ENCODE data around the gene ARL6IP1. TPM values are rescaled to one million over a fixed set of nuclear protein-coding genes. Genes with fewer than 3 reads are reported as not detected.

The ARL6IP1 gene
- total RNA-seq, 4 donors from 2014 or later, result 178 to 278 (median 227) TPM

DNA sequence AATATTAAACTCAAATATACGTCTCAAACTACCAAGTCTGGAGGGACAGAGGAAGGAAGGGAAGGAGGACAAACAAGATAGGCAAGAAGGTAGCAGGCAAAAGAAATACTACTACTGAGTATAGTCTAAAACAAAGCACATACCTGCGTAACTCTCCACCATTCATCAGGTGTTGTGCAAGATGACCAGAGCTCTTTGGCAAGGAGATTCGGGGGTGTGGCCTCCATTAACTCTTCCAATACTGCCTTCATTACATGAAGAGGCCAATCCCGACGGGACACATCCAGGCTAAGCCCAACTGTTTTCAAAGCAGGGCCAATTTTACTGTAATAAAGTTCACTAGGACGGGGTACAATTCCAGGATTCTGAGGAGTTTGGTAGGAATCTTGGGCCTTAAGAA lies 38.2 kb upstream of the ARL6IP1 start:
- intact Hi-C loops (cut with DNase I), result no loop called here
- DNase-seq, result peak; percentile 14 to 40

DNA sequence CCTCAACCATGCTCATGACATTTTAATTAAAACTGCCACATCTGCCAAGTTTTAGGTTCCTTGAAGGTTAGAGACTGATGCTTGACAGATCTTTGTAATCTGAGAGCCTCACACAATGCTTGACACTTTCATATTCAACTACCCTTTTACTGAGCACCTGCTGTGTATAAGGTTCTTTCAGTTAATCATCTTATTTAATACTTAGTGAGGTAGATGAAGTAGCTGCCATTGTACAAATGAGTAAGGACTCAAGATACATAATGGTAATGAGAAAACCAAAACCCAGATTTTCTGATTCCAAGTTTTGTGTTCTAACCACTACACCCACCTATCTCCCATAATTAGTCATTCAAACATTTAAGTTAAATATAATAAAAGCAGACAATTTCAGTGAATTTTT lies 35.4 kb upstream of the ARL6IP1 start:
- TF ChIP-seq POLR2A (IDR thresholded peaks at IDR 0.05), result no peak
- TF ChIP-seq, protein P1, sequence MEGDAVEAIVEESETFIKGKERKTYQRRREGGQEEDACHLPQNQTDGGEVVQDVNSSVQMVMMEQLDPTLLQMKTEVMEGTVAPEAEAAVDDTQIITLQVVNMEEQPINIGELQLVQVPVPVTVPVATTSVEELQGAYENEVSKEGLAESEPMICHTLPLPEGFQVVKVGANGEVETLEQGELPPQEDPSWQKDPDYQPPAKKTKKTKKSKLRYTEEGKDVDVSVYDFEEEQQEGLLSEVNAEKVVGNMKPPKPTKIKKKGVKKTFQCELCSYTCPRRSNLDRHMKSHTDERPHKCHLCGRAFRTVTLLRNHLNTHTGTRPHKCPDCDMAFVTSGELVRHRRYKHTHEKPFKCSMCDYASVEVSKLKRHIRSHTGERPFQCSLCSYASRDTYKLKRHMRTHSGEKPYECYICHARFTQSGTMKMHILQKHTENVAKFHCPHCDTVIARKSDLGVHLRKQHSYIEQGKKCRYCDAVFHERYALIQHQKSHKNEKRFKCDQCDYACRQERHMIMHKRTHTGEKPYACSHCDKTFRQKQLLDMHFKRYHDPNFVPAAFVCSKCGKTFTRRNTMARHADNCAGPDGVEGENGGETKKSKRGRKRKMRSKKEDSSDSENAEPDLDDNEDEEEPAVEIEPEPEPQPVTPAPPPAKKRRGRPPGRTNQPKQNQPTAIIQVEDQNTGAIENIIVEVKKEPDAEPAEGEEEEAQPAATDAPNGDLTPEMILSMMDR (IDR thresholded peaks at IDR 0.05), result no peak
- no peak for DNase-seq
- Histone ChIP-seq H3K27ac (no peak overlapping the region), H3K4me1 (no peaks in the 10 kb centered on the region), H3K36me3 (peaks cover 70 to 86% of the 10 kb centered on the region in 2 donors), H3K9me3 (no peaks in the 10 kb centered on the region), H3K27me3 (no peaks in the 10 kb centered on the region), H3K4me3 (replicated peaks in 1 of 3) (no peak overlapping the region)
- intact Hi-C loops (cut with DNase I), result no loop called here

More for the DNA sequence above, 38.2 kb upstream of the ARL6IP1 start:
- H3K4me3 ChIP-seq (replicated peaks in 1 of 3), result no peak overlapping the region
- no peaks in the 10 kb centered on the region for H3K9me3 ChIP-seq
- H3K27ac ChIP-seq, result no peak overlapping the region
- H3K36me3 ChIP-seq, result peaks cover 68 to 74% of the 10 kb centered on the region in 2 donors
- 54 to 69% methylated on average over 6 of the region's 6 CpGs for WGBS, 2 donors
- H3K27me3 ChIP-seq, result no peaks in the 10 kb centered on the region
- no peaks in the 10 kb centered on the region for H3K4me1 ChIP-seq
- TF ChIP-seq, protein P1 (IDR thresholded peaks at IDR 0.05), result no peak
- TF ChIP-seq POLR2A (IDR thresholded peaks at IDR 0.05), result no peak

GRCh38 chr16:18834864-18835263 lies 33.5 kb upstream of the ARL6IP1 start:
- Histone ChIP-seq H3K36me3 (peaks cover 84 to 89% of the 10 kb centered on the region in 2 donors), H3K4me1 (no peaks in the 10 kb centered on the region), H3K27me3 (no peaks in the 10 kb centered on the region), H3K27ac (no peak overlapping the region), H3K4me3 (replicated peaks in 1 of 3) (no peak overlapping the region), H3K9me3 (no peaks in the 10 kb centered on the region)
- TF ChIP-seq, protein P1 (IDR thresholded peaks at IDR 0.05), result no peak
- TF ChIP-seq POLR2A (IDR thresholded peaks at IDR 0.05), result no peak
- intact Hi-C loops (cut with DNase I), result no loop called here
- DNase-seq, result no peak
- WGBS, 2 donors, result 82 to 85% methylated on average over 4 of the region's 4 CpGs

GRCh38 chr16:18833707-18834505 lies 32.6 kb upstream of the ARL6IP1 start:
- Histone ChIP-seq H3K9me3 (no peaks in the 10 kb centered on the region), H3K4me1 (no peaks in the 10 kb centered on the region), H3K27me3 (no peaks in the 10 kb centered on the region), H3K27ac (no peak overlapping the region), H3K4me3 (replicated peaks in 1 of 3) (no peak overlapping the region), H3K36me3 (peaks cover 88 to 91% of the 10 kb centered on the region in 2 donors)
- 93% methylated on average over 9 of the region's 9 CpGs for WGBS, 2 donors
- DNase-seq, result no peak
- TF ChIP-seq, protein P1 (IDR thresholded peaks at IDR 0.05), result no peak
- no peak for TF ChIP-seq POLR2A (IDR thresholded peaks at IDR 0.05)
- intact Hi-C loops (cut with DNase I), result no loop called here

DNA sequence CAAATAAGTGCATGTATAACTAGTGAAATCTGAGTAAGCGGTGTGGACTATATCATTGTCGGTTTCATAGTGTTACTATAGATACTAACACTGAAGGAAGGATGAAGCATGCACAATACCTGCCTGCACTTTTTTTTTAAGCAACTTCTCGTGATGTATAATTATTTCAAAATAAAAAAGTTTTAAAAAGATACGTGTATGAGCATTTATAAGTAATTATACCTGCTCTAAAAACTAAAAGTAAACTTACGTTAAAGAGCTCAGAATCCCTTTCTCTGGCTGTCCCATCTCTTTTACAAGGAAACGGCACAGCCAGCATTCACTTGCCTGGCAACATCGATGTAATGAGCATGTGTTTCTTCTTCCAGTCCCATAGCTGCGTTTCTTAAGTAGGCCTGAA lies 31.3 kb upstream of the ARL6IP1 start:
- peaks cover 86 to 90% of the 10 kb centered on the region in 2 donors for H3K36me3 ChIP-seq
- H3K27me3 ChIP-seq, result no peaks in the 10 kb centered on the region
- 92 to 93% methylated on average over 8 of the region's 8 CpGs for WGBS, 2 donors
- H3K27ac ChIP-seq, result no peak overlapping the region
- TF ChIP-seq POLR2A (IDR thresholded peaks at IDR 0.05), result no peak
- TF ChIP-seq, protein P1 (IDR thresholded peaks at IDR 0.05), result no peak
- DNase-seq, result no peak
- intact Hi-C loops (cut with DNase I), result no loop called here
- no peaks in the 10 kb centered on the region for H3K9me3 ChIP-seq
- no peaks in the 10 kb centered on the region for H3K4me1 ChIP-seq
- H3K4me3 ChIP-seq (replicated peaks in 1 of 3), result no peak overlapping the region
